ENCODE data around the gene GMNC.

GRCh38 chr3:190830031-190830430, 32.5 kb downstream of the GMNC start:
- no peak for TF ChIP-seq EZH2phosphoT487 (IDR thresholded peaks at IDR 0.05; ENCODE audit: borderline replicate concordance, low read depth, low read length)
- TF ChIP-seq CTCF (conservative IDR thresholded peaks at IDR 0.05; ENCODE audit: low read length) = no peak
